Liver (tissue), 9 donors: ENCODE data around the gene POC1A. TPM values are rescaled to one million over a fixed set of nuclear protein-coding genes. Genes with fewer than 3 reads are reported as not detected.

Experiments
- DNase-seq: peaks from one replicate; pipeline ENCODE4 v3.0.0-alpha.2; 2017; ENCODE audit warnings: low spot score
- H3K27ac ChIP-seq, 2 donors: one replicate each; pipeline ENCODE4 v1.7.0; 2013; ENCODE audit warnings: inconsistent platforms in 2 of 2, low read length in 2 of 2, control low read depth in 1 of 2, low read depth in 1 of 2, mild to moderate bottlenecking in 1 of 2
- H3K27me3 ChIP-seq, 4 donors: one replicate each; pipeline versions ENCODE4 v1.6.1 to v1.7.0; 2013; ENCODE audit warnings: low read length in 3 of 4, inconsistent platforms in 1 of 4, mild to moderate bottlenecking in 1 of 4, moderate library complexity in 1 of 4; ENCODE audit not compliant: control insufficient read depth in 4 of 4, insufficient read depth in 4 of 4
- H3K36me3 ChIP-seq, 4 donors: one replicate each; pipeline versions ENCODE4 v1.6.1 to v1.7.0; 2013; ENCODE audit warnings: low read length in 3 of 4, mild to moderate bottlenecking in 3 of 4, low read depth in 1 of 4, moderate library complexity in 1 of 4; ENCODE audit not compliant: control insufficient read depth in 4 of 4, insufficient read depth in 3 of 4
- H3K4me1 ChIP-seq, 4 donors: one replicate each; pipeline versions ENCODE4 v1.6.1 to v1.7.0; 2013; ENCODE audit warnings: low read length in 3 of 4, mild to moderate bottlenecking in 3 of 4, moderate library complexity in 1 of 4; ENCODE audit not compliant: control insufficient read depth in 4 of 4, insufficient read depth in 4 of 4
- H3K4me3 ChIP-seq, 3 donors: one replicate each; pipeline versions ENCODE4 v1.6.1 to v1.7.0; 2013; ENCODE audit warnings: low read length in 3 of 3, control low read depth in 1 of 3, low read depth in 1 of 3, mild to moderate bottlenecking in 1 of 3
- H3K9ac ChIP-seq, 2 donors: one replicate each; pipeline ENCODE4 v1.7.0; 2013; ENCODE audit warnings: low read length in 2 of 2, mild to moderate bottlenecking in 2 of 2, moderate library complexity in 2 of 2, control low read depth in 1 of 2, low read depth in 1 of 2
- H3K9me3 ChIP-seq, 4 donors: one replicate each; pipeline versions ENCODE4 v1.6.1 to v1.7.0; 2013; ENCODE audit warnings: low read length in 3 of 4; ENCODE audit not compliant: control insufficient read depth in 4 of 4
- ATF3 ChIP-seq: IDR thresholded peaks from 2 replicates; pipeline ENCODE4 v1.6.1; 2016; ENCODE audit warnings: antibody characterized with exemption
- EGR1 ChIP-seq, 2 donors: IDR thresholded peaks; 2 replicates each; pipeline ENCODE4 v1.6.1; 2016 to 2018; ENCODE audit warnings: antibody characterized with exemption in 2 of 2, low read depth in 2 of 2
- FOXA1 ChIP-seq: IDR thresholded peaks from 2 replicates; pipeline ENCODE4 v1.6.1; 2016; ENCODE audit warnings: antibody characterized with exemption
- FOXA2 ChIP-seq: IDR thresholded peaks from 2 replicates; pipeline ENCODE4 v1.6.1; 2016; ENCODE audit warnings: antibody characterized with exemption
- GABPA ChIP-seq, 2 donors: IDR thresholded peaks in 1 of 2; conservative IDR thresholded peaks in 1 of 2; 2 replicates each; pipeline ENCODE4 v1.6.1; 2016; ENCODE audit warnings: antibody characterized with exemption in 2 of 2, mild to moderate bottlenecking in 1 of 2, moderate library complexity in 1 of 2
- HNF4A ChIP-seq, 2 donors: conservative IDR thresholded peaks; 2 replicates each; pipeline ENCODE4 v1.6.1; 2016; ENCODE audit warnings: antibody characterized with exemption in 2 of 2, mild to moderate bottlenecking in 2 of 2
- HNF4G ChIP-seq: IDR thresholded peaks from 2 replicates; pipeline ENCODE4 v1.6.1; 2016; ENCODE audit warnings: antibody characterized with exemption
- JUND ChIP-seq, 2 donors: IDR thresholded peaks; 2 replicates each; pipeline ENCODE4 v1.6.1; 2016; ENCODE audit warnings: antibody characterized with exemption in 2 of 2
- MAX ChIP-seq: IDR thresholded peaks from 2 replicates; pipeline ENCODE4 v1.6.1; 2016; ENCODE audit warnings: antibody characterized with exemption
- NR2F2 ChIP-seq: IDR thresholded peaks from 2 replicates; pipeline ENCODE4 v1.6.1; 2016; ENCODE audit warnings: antibody characterized with exemption
- RAD21 ChIP-seq, 2 donors: IDR thresholded peaks; 2 replicates each; pipeline ENCODE4 v1.6.1; 2016; ENCODE audit warnings: antibody characterized with exemption in 2 of 2, mild to moderate bottlenecking in 2 of 2
- REST ChIP-seq: IDR thresholded peaks from 2 replicates; pipeline ENCODE4 v1.6.1; 2016; ENCODE audit warnings: antibody characterized with exemption, mild to moderate bottlenecking
- RXRA ChIP-seq, 2 donors: IDR thresholded peaks; 2 replicates each; pipeline ENCODE4 v1.6.1; 2017 to 2018; ENCODE audit warnings: antibody characterized with exemption in 2 of 2, mild to moderate bottlenecking in 1 of 2
- SP1 ChIP-seq: IDR thresholded peaks from 2 replicates; pipeline ENCODE4 v1.6.1; 2018; ENCODE audit warnings: antibody characterized with exemption, mild to moderate bottlenecking
- TAF1 ChIP-seq: conservative IDR thresholded peaks from 2 replicates; pipeline ENCODE4 v1.6.1; 2016; ENCODE audit warnings: antibody characterized with exemption, mild to moderate bottlenecking
- YY1 ChIP-seq: IDR thresholded peaks from 2 replicates; pipeline ENCODE4 v1.6.1; 2016; ENCODE audit warnings: antibody characterized with exemption, mild to moderate bottlenecking
- ZBTB33 ChIP-seq: IDR thresholded peaks from 2 replicates; pipeline ENCODE4 v1.6.1; 2016; ENCODE audit warnings: antibody characterized with exemption
- WGBS: extraction: QIAGEN DNeasy Blood & Tissue Kit; methylation state at CpG from one replicate; pipeline ENCODE4 v1.1.7; 2013; 5-methylcytosine and 5-hydroxymethylcytosine counted together
- polyA plus RNA-seq, 2 donors: library from polyadenylated mRNA; stranded (reverse) in 1 of 2; unstranded in 1 of 2; fragments of 200-250 nt in 1 of 2; fragments of >200 nt in 1 of 2; fragmentation: Nextera tagmentation in 1 of 2; extraction: Ambion mirVana in 1 of 2; gene quantifications; one replicate each; pipeline versions ENCODE4 v1.2.1 to v1.2.3, GENCODE V29; 2013 to 2015
- total RNA-seq, 2 donors: library from RNA; depleted of rRNA; stranded (reverse); fragments of >200 nt; gene quantifications; one replicate each; pipeline ENCODE4 v1.2.3, GENCODE V29; 2014
- TF ChIP-seq, protein P1 (sequence below): fragments of 150-350 bp; IDR thresholded peaks from 2 replicates; pipeline ENCODE4 v1.5.1; 2017; ENCODE audit warnings: improper control_type of control experiment, low read depth, low read length; ENCODE audit not compliant: missing input control
- donor health status: healthy.
- donor health status: healthy.
- donor health status: healthy.
- donor health status: healthy.
- donor health status: healthy.

POC1A gene
- total and polyA plus RNA-seq, 4 donors = 1.4 to 12.7 (median 4.8) TPM

DNA sequence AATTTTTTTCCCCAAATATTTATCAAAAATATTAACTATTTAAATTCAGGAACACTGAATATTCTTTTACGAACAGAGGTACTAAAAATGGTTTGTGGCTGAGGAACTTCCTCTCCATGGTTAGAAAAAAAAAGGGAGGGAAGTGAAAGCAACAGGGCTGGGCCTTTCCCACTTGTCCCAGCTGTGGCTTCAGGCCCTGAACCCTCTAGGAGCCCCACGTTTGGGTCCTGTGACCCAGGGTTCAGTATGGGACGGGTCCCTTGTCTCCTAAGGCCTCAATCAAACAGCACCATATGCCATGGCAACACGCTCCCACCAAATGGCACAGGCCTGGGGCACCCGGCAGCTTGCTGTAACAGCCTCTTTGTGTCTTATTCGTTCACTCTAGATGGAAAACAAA lies 32.4 kb downstream of the POC1A start:
- H3K4me3 ChIP-seq = no peak overlapping the region
- DNase-seq = no peak
- peak overlapping the region in 1 of 2 donors; percentile 6 for H3K27ac ChIP-seq
- no peaks in the 10 kb centered on the region for H3K9me3 ChIP-seq
- no peaks in the 10 kb centered on the region for H3K36me3 ChIP-seq
- WGBS = 79% methylated on average over 6 of the region's 6 CpGs
- TF ChIP-seq RAD21 (IDR thresholded peaks at IDR 0.05) = no peak
- TF ChIP-seq, protein P1, sequence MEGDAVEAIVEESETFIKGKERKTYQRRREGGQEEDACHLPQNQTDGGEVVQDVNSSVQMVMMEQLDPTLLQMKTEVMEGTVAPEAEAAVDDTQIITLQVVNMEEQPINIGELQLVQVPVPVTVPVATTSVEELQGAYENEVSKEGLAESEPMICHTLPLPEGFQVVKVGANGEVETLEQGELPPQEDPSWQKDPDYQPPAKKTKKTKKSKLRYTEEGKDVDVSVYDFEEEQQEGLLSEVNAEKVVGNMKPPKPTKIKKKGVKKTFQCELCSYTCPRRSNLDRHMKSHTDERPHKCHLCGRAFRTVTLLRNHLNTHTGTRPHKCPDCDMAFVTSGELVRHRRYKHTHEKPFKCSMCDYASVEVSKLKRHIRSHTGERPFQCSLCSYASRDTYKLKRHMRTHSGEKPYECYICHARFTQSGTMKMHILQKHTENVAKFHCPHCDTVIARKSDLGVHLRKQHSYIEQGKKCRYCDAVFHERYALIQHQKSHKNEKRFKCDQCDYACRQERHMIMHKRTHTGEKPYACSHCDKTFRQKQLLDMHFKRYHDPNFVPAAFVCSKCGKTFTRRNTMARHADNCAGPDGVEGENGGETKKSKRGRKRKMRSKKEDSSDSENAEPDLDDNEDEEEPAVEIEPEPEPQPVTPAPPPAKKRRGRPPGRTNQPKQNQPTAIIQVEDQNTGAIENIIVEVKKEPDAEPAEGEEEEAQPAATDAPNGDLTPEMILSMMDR = no peak
- TF ChIP-seq NR2F2 = no peak
- TF ChIP-seq FOXA2 = no peak
- no peak for TF ChIP-seq ZBTB33
- no peak for TF ChIP-seq HNF4G
- TF ChIP-seq SP1 = no peak
- no peak for TF ChIP-seq REST
- no peak for TF ChIP-seq YY1
- no peak for TF ChIP-seq JUND (IDR thresholded peaks at IDR 0.05)
- no peak for TF ChIP-seq FOXA1
- no peak for TF ChIP-seq ATF3
- no peak for TF ChIP-seq RXRA (IDR thresholded peaks at IDR 0.05)
- TF ChIP-seq TAF1 = no peak
- peaks cover 0 to 12% (median 7%) of the 10 kb centered on the region in 4 donors for H3K4me1 ChIP-seq
- H3K9ac ChIP-seq = no peak overlapping the region
- H3K27me3 ChIP-seq = no peaks in the 10 kb centered on the region

- no peak overlapping the region for H3K4me3 ChIP-seq
- WGBS = 72% methylated on average over 7 of the region's 7 CpGs
- H3K27me3 ChIP-seq = no peaks in the 10 kb centered on the region
- DNase-seq = no peak
- H3K27ac ChIP-seq = no peak overlapping the region
- no peak overlapping the region for H3K9ac ChIP-seq
- H3K9me3 ChIP-seq = no peaks in the 10 kb centered on the region
- H3K36me3 ChIP-seq = no peaks in the 10 kb centered on the region
- H3K4me1 ChIP-seq = peaks cover 0 to 12% (median 7%) of the 10 kb centered on the region in 4 donors
- TF ChIP-seq EGR1 (IDR thresholded peaks at IDR 0.05; ENCODE audit: low read depth in 2 of 2) = no peak
- TF ChIP-seq FOXA1 = no peak
- no peak for TF ChIP-seq GABPA (IDR thresholded peaks at IDR 0.05 in 1 of 2, conservative IDR thresholded peaks at IDR 0.05 in 1 of 2)
- TF ChIP-seq HNF4G = no peak
- no peak for TF ChIP-seq ZBTB33
- no peak for TF ChIP-seq NR2F2
- no peak for TF ChIP-seq ATF3
- no peak for TF ChIP-seq JUND (IDR thresholded peaks at IDR 0.05)
- TF ChIP-seq MAX = no peak
- no peak for TF ChIP-seq YY1
- no peak for TF ChIP-seq FOXA2
- no peak for TF ChIP-seq TAF1
- no peak for TF ChIP-seq HNF4A (conservative IDR thresholded peaks at IDR 0.05)
- TF ChIP-seq REST = no peak
These were observed 32.8 kb downstream of the POC1A start for GRCh38 chr3:52121464-52121805.
